Retinal pigment epithelial cell (primary cell): ENCODE results near the gene DGKE.

Experiments used
- DNase-seq: peaks from one replicate; pipeline ENCODE4 v3.0.0-alpha.2; 2010; ENCODE audit warnings: low read depth
- H3K4me3 ChIP-seq: 2 replicates; pipeline ENCODE4 v1.5.1; 2011; ENCODE audit warnings: mild to moderate bottlenecking, low read length, control low read depth, moderate library complexity
- TF ChIP-seq, protein P1 (sequence below): conservative IDR thresholded peaks from 2 replicates; pipeline ENCODE4 v1.5.1; 2011; ENCODE audit warnings: low read depth, low read length, control low read depth, inconsistent platforms

DGKE gene

DNA sequence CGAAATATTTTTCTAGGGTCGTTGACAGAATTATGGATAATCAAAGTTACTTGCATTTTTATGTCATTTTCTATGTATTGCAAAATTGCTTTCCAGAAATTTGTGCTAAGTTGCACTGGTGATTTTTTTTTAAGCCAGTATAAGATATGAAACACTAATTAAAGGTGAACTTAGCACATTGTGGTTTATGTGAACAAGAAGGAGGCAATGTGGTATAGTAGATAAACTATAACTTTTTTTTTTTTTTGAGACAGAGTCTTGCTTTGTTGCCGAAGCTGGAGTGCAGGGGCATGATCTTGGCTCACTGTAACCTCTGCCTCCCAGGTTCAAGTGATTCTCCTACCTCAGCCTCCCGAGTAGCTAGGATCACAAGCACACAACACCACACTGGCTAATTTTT lies 13.2 kb downstream of the DGKE start:
- no peak overlapping the region for H3K4me3 ChIP-seq
- TF ChIP-seq, protein P1, sequence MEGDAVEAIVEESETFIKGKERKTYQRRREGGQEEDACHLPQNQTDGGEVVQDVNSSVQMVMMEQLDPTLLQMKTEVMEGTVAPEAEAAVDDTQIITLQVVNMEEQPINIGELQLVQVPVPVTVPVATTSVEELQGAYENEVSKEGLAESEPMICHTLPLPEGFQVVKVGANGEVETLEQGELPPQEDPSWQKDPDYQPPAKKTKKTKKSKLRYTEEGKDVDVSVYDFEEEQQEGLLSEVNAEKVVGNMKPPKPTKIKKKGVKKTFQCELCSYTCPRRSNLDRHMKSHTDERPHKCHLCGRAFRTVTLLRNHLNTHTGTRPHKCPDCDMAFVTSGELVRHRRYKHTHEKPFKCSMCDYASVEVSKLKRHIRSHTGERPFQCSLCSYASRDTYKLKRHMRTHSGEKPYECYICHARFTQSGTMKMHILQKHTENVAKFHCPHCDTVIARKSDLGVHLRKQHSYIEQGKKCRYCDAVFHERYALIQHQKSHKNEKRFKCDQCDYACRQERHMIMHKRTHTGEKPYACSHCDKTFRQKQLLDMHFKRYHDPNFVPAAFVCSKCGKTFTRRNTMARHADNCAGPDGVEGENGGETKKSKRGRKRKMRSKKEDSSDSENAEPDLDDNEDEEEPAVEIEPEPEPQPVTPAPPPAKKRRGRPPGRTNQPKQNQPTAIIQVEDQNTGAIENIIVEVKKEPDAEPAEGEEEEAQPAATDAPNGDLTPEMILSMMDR, result no peak
- no peak for DNase-seq

DNA sequence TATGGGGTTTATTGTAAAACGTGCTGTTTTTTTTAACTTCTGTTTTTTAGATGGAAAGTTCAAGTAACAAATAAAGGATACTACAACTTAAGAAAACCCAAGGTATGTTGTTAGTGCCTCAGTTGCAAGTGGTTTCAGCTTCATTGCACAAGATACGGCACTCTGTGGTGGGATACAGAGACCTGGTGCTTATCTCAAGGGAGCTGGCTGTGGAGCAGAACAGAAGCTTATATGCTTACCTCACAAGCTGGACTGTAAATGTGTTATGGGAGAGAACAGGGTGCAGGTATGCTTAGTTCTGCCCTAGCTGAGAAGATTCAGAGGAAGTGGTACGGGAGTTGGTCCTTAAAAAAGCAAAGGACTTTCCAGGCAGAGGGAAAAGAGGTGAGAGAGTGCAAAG lies 15.2 kb downstream of the DGKE start:
- no peak overlapping the region for H3K4me3 ChIP-seq
- TF ChIP-seq, protein P1, result no peak
- no peak for DNase-seq

DNA sequence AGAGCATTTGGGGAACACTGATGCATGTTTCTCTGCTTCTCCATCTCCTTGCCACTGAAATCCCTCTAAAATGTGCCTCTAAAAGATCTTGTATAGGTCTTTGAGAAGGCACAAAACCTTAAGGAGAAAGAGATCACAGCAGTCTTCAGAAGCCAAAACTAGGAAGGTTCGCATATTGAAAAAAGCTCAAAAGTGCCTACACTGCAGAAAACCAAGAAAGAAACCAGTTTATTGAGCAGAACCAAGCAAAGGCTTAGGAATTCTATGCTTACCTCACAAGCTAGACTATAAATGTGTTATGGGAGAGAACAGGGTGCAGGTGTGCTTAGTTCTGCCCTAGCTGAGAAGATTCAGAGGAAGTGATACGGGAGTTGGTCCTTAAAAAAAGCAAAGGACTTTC lies 16.6 kb downstream of the DGKE start:
- no peak overlapping the region for H3K4me3 ChIP-seq
- DNase-seq, result no peak
- TF ChIP-seq, protein P1, result no peak

DNA sequence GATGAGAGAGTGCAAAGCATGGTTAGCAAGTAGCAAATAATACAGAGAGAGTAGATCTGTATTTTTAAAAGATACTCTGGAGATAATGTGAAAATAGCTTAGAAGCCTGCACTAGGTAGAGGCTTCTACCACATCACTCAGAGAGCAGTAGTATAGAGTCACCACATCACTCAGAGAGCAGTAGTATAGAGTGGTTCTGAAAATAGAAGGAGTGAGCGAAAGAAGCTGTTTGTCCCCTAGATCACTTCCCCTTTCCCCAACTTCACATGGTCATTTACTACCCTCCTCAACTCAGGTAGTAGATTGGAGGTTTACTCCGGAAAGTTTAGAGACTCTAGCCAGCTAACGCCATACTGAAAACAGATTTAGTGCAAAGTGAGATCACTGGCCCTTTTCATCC lies 17.1 kb downstream of the DGKE start:
- no peak overlapping the region for H3K4me3 ChIP-seq
- TF ChIP-seq, protein P1, result no peak
- DNase-seq, result no peak

DNA sequence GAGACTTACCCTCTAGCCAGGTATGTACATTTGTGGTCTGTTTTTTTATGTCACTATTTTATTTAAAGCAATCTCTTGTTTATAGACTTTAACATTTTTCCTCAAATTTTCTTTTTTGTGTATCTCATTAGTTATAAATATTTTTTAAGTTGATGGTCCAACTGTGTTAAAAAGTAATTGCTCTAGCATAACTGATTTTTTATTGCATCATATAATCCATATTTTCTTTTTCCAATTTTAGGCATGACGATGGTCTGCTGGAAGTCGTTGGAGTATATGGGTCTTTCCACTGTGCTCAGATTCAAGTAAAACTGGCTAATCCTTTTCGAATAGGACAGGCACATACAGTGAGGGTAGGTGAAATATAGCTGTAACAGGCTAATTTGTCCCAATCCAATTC lies 27.9 kb downstream of the DGKE start:
- DNase-seq, result no peak
- TF ChIP-seq, protein P1, result no peak
- H3K4me3 ChIP-seq, result no peak overlapping the region

DNA sequence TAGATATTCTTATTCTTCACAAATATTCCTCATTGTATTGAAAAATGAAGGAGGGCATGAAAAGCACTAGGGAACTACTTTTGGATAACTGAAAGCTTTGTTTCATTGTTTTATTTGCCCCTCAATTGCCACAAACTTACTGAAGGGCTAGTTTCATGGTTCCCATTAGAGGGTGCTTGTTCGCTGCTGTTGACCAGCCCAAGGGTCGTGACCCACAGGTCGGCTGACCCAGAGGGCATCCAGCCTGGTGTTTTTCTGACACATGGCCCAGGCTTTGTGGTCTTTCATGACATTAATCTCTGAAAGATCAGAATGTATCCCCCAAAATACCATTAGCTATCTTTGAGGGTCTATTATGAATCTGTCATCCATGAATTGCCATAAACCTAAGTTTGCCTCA lies 30.0 kb downstream of the DGKE start:
- no peak overlapping the region for H3K4me3 ChIP-seq
- TF ChIP-seq, protein P1, result no peak
- DNase-seq, result no peak

DNA sequence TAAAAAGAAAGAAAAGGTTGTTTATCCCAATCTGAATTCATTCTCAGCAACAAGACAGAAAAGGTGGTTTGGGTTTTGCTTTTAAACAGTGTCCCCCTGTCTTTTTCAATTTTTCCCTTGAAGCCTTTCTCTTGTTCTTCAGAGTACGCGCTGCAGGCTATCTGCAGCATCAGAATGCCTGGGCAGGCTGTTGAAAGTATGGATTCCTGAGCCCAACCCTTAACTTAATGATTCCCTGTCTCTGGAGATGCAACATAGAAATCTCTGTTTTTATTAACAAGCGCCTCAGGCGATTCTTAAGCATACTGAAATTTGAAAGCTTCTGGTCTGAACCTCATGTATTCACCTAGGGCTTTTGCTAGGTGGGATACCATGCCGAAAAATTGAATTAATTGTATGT lies 32.1 kb downstream of the DGKE start:
- H3K4me3 ChIP-seq, result no peak overlapping the region
- DNase-seq, result no peak
- TF ChIP-seq, protein P1, result no peak
